Adrenal gland (tissue), 12 donors: ENCODE data around the gene RNF212. TPM values are rescaled to one million over a fixed set of nuclear protein-coding genes. Genes with fewer than 3 reads are reported as not detected.

Experiments used
- DNase-seq, 7 donors: peaks; one replicate each; pipeline ENCODE4 v3.0.0-alpha.2; 2019 to 2020
- H3K27ac ChIP-seq, 5 donors: fragments of 200-600 bp; sonication (generic) in 4 of 5; 1 replicate in 3 of 5; 2 replicates in 2 of 5; pipeline versions ENCODE4 v1.5.1 to v1.8.0; 2016 to 2020; ENCODE audit warnings: mild to moderate bottlenecking in 1 of 5
- H3K27me3 ChIP-seq: fragments of 200-600 bp; 2 replicates; pipeline ENCODE4 v1.8.0; 2021
- H3K36me3 ChIP-seq, 2 donors: fragments of 200-600 bp; replicated peaks in 1 of 2; 1 replicate in 1 of 2; 2 replicates in 1 of 2; pipeline versions ENCODE4 v1.5.1 to v1.8.0; 2018 to 2022
- H3K4me1 ChIP-seq, 2 donors: fragments of 200-600 bp; replicated peaks in 1 of 2; 1 replicate in 1 of 2; 2 replicates in 1 of 2; pipeline versions ENCODE4 v1.5.1 to v1.8.0; 2018 to 2021
- H3K4me3 ChIP-seq, 4 donors: fragments of 200-600 bp; sonication (generic) in 3 of 4; one replicate each; pipeline ENCODE4 v1.5.1; 2016 to 2018
- H3K9me3 ChIP-seq, 3 donors: fragments of 200-600 bp; sonication (generic) in 1 of 3; replicated peaks in 1 of 3; 1 replicate in 2 of 3; 2 replicates in 1 of 3; pipeline versions ENCODE4 v1.5.1 to v1.8.0; 2016 to 2021
- POLR2A ChIP-seq, 2 donors: fragments of 450-650 bp; IDR thresholded peaks; one replicate each; pipeline ENCODE4 v1.6.1; 2017; ENCODE audit warnings: antibody characterized with exemption in 2 of 2, mild to moderate bottlenecking in 2 of 2, moderate library complexity in 1 of 2
- WGBS, 4 donors: extraction: QIAGEN DNeasy Blood & Tissue Kit in 2 of 4; methylation state at CpG; one replicate each; pipeline versions ENCODE4 v1.1.5 to v1.1.7; 2013 to 2017; 5-methylcytosine and 5-hydroxymethylcytosine counted together
- intact Hi-C, 2 donors: fragments of 100-400 bp; cut with DNase I; formaldehyde crosslinking; loops; one replicate each; pipeline versions ENCODE4 v1.14.1 to v1.15.0; 2022 to 2023
- polyA plus RNA-seq, 3 donors: library from polyadenylated mRNA; stranded (reverse); fragments of 200-250 nt in 2 of 3; fragments of 350-450 nt in 1 of 3; fragmentation: Illumina TruSeq in 1 of 3; extraction: RNeasy Lipid Tissue Mini Kit (QIAGEN cat#74804) in 1 of 3; gene quantifications; one replicate each; pipeline ENCODE4 v1.2.3, GENCODE V29; 2013 to 2014
- total RNA-seq, 9 donors: library from RNA; depleted of rRNA in 4 of 9; stranded (reverse); fragments of >200 nt in 4 of 9; fragments of 120-200 nt in 1 of 9; fragmentation: NEBNext Ultra II Directional in 1 of 9; extraction: Animal tissue kit (Norgen Biotek cat#: 25700) in 1 of 9; gene quantifications; one replicate each; pipeline versions ENCODE4 v1.1.0 to v1.2.4, GENCODE V29; 2013 to 2023
- TF ChIP-seq, protein P1 (sequence below), 6 experiments: fragments of 450-650 bp in 4 of 6; fragments of 200-600 bp in 2 of 6; sonication (generic) in 1 of 6; IDR thresholded peaks; 1 replicate in 5 of 6; 2 replicates in 1 of 6; pipeline versions ENCODE4 v1.5.1 to v1.8.0; 2016 to 2021; ENCODE audit warnings: antibody characterized with exemption in 6 of 6, mild to moderate bottlenecking in 2 of 6, moderate library complexity in 1 of 6
- donor health status: healthy with polysubstance abuse.
- donor health status: Bipolar disorder and iron deficiency.
- donor health status: DM: yes; HTN: yes; CAD: no.
- donor health status: DM: no; HTN: no; CAD: no.
- donor health status: DM: no; HTN: no; CAD: no.
- donor health status: DM: yes; HTN: yes; CAD: no.

RNF212 gene
- total and polyA plus RNA-seq, 12 donors: 1.3 to 9.5 (median 2.4) TPM; not detected in 1

DNA sequence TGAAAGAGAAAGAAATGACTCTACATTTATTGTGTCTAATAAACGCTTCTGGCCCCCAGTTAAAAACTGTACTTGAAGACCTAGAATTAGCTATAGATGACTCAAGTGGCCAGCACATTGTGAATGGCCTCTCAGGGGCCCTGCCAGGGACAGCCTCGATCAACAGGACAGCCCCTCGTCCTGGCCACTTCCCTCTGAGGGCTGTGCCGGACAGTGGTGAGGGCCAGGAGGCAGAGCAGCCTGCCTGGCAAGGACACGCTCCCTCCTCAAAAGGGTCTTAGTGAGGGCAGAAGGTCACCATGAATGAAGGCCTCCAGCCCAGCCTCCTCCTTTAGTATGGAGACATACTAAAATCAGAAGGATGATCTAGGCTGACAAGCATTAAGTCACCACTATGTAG, 16.5 kb downstream of the RNF212 start:
- Histone ChIP-seq H3K4me1 (no peaks in the 10 kb centered on the region), H3K36me3 (no peaks in the 10 kb centered on the region), H3K4me3 (no peak overlapping the region), H3K9me3 (no peaks in the 10 kb centered on the region), H3K27me3 (no peaks in the 10 kb centered on the region), H3K27ac (no peak overlapping the region)
- WGBS, 4 donors: 71 to 85% (median 80%) methylated on average over 5 of the region's 5 CpGs
- peak in 2 of 7 donors; percentile 6 to 12 for DNase-seq
- TF ChIP-seq, protein P1, sequence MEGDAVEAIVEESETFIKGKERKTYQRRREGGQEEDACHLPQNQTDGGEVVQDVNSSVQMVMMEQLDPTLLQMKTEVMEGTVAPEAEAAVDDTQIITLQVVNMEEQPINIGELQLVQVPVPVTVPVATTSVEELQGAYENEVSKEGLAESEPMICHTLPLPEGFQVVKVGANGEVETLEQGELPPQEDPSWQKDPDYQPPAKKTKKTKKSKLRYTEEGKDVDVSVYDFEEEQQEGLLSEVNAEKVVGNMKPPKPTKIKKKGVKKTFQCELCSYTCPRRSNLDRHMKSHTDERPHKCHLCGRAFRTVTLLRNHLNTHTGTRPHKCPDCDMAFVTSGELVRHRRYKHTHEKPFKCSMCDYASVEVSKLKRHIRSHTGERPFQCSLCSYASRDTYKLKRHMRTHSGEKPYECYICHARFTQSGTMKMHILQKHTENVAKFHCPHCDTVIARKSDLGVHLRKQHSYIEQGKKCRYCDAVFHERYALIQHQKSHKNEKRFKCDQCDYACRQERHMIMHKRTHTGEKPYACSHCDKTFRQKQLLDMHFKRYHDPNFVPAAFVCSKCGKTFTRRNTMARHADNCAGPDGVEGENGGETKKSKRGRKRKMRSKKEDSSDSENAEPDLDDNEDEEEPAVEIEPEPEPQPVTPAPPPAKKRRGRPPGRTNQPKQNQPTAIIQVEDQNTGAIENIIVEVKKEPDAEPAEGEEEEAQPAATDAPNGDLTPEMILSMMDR (IDR thresholded peaks at IDR 0.05): no peak
- TF ChIP-seq POLR2A (IDR thresholded peaks at IDR 0.05): no peak
- intact Hi-C loops: no loop called here

DNA sequence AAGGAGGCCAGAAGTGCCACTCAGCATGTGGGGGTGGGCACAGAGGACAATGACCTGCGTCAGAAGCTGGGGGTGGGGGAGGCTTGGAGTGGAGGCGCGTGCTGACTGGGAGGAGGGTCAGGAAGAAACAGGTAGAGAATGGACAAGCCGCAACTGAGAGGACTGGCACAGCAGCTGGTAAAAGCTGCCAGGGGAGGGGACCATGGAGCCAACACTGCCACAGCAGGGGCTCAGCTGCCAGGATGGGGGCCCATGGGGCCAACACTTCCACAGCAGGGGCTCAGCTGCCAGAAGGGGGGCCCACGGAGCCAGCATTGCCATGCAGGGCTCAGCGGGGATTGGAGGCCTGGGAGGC, 19.1 kb downstream of the RNF212 start:
- intact Hi-C loops: no loop called here
- 70 to 87% (median 75%) methylated on average over 5 to 6 of the region's 6 CpGs for WGBS, 4 donors
- TF ChIP-seq, protein P1 (IDR thresholded peaks at IDR 0.05): no peak
- TF ChIP-seq POLR2A (IDR thresholded peaks at IDR 0.05): no peak

DNA sequence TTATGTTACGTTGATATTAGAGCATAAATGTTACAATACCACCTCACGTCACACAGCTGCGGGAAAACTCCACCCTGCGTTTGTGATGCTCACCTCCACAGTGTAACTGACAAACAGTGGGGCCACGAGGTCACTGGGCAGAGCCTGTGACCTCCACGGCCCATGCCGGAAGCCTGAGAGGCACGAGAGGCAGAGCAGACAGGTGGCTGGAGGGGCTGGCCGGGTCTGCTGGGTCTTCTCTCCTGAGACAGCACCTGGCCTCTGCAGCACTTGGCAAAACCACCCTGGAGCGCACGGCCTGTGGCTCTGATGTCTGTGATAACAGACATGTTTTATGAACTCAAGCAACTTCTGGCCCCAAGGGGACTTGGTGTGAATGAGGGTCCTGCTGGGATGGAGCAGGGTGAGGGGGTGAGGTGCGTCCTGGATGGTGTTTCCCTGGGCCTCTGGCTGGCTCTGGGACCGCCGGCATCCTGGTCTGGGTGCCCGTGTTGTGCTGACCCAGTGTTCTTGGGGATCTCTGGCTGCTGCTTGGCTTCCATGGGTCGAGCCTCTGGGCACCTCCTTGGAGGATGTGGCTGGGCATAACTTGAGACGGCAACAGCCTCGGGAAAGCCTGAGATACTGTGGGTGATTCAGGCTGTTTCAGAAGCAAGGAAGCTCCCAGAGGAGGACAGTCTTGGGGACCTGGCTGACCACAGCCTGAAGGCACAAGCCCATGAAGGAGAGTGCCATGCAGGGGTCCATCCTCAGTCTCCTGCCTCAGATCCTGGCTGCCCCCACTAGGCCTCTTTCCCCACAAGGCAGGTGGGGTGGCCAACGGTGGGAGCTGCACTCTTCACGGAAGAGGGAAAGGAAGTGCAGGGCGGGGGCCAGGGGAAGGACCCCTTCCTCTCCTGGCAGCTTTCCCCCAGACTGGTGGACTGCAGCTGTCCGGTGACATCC, 19.7 kb downstream of the RNF212 start:
- intact Hi-C loops: no loop called here
- H3K36me3 ChIP-seq: no peaks in the 10 kb centered on the region
- H3K27ac ChIP-seq: no peak overlapping the region
- no peak overlapping the region for H3K4me3 ChIP-seq
- peak in 1 of 7 donors; percentile 5 for DNase-seq
- no peaks in the 10 kb centered on the region for H3K27me3 ChIP-seq
- TF ChIP-seq POLR2A (IDR thresholded peaks at IDR 0.05): no peak
- TF ChIP-seq, protein P1 (IDR thresholded peaks at IDR 0.05): no peak
- WGBS, 4 donors: 71 to 79% (median 74%) methylated on average over 16 to 22 of the region's 22 CpGs
- H3K4me1 ChIP-seq: no peaks in the 10 kb centered on the region
- no peaks in the 10 kb centered on the region for H3K9me3 ChIP-seq

More for the DNA sequence above, 19.1 kb downstream of the RNF212 start:
- no peaks in the 10 kb centered on the region for H3K27me3 ChIP-seq
- DNase-seq: peak in 2 of 7 donors; percentile 5 to 10
- no peak overlapping the region for H3K27ac ChIP-seq
- H3K36me3 ChIP-seq: no peaks in the 10 kb centered on the region
- H3K4me1 ChIP-seq: no peaks in the 10 kb centered on the region
- H3K4me3 ChIP-seq: no peak overlapping the region
- no peaks in the 10 kb centered on the region for H3K9me3 ChIP-seq

DNA sequence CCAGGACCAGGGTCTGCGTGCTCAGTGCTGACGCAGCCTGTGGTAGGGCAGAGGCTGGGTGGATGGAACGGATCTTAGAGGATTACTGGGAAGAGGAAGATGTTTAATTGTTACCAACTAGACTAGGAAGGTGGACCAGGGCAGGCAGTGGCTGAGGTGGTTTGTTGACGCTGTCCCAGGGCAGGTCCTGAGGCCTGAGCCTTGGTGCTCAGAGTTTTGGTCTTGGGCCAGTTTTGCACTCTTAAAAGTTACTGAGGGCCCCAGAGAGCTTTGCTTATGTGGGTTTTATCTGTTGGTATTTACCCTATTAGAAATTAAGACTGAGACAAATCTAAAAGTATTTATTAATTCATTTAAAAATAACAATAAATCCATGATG, 20.4 kb downstream of the RNF212 start:
- TF ChIP-seq, protein P1 (IDR thresholded peaks at IDR 0.05): no peak
- no peak for TF ChIP-seq POLR2A (IDR thresholded peaks at IDR 0.05)
- no peak for DNase-seq
- no peaks in the 10 kb centered on the region for H3K4me1 ChIP-seq

More for the DNA sequence above, 20.4 kb downstream of the RNF212 start:
- Histone ChIP-seq H3K27ac (no peak overlapping the region), H3K27me3 (no peaks in the 10 kb centered on the region), H3K4me3 (no peak overlapping the region), H3K36me3 (no peaks in the 10 kb centered on the region), H3K9me3 (no peaks in the 10 kb centered on the region)
- intact Hi-C loops: no loop called here
- WGBS, 4 donors: 82 to 100% (median 94%) methylated on average over 2 to 4 of the region's 4 CpGs
